ENCODE measurements around the gene ETV6. TPM values are rescaled to one million over a fixed set of nuclear protein-coding genes. Genes with fewer than 3 reads are reported as not detected.

The ETV6 gene
- polyA plus RNA-seq, 3 donors, result 6.8 to 45.1 (median 11.7) TPM

DNA sequence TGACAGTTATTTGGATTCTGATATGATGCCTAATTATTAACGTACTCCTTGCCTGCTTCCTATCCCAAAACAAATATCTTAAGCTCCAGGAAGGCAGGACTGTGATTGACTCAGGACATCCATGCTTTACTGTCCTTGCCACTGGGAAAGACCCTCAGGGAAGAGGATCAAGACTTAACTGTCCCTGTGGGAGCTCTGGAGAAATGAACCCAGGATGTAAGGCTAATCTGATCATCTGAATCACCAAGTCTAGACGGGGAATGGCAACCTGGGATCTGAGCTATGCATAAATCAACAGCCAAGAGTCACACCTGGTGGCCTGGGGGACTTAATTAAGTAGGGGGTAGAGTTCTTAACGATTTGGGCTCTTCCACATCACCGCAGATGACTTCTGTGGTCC, 268.0 kb downstream of the ETV6 start:
- Mint-ChIP-seq H3K27me3 (ENCODE audit: low read depth in 3 of 3) (peaks cover 0 to 4% (median 1%) of the 10 kb centered on the region in 3 donors), H3K4me3 (no peak overlapping the region), H3K27ac (no peak overlapping the region), H3K4me1 (peaks cover 1% of the 10 kb centered on the region), H3K36me3 (no peaks in the 10 kb centered on the region), H3K9me3 (no peaks in the 10 kb centered on the region)
- Histone ChIP-seq H3K27me3 (ENCODE audit: control insufficient read depth in 2 of 2, insufficient read depth in 2 of 2, low read length in 2 of 2) (no peaks in the 10 kb centered on the region), H3K9me3 (replicated peaks in 1 of 2; ENCODE audit: control insufficient read depth in 1 of 2, insufficient read depth in 1 of 2, low read length in 2 of 2) (no peaks in the 10 kb centered on the region), H3K79me2 (ENCODE audit: insufficient read depth, low read length) (no peaks in the 10 kb centered on the region), H3K36me3 (replicated peaks in 1 of 2; ENCODE audit: control insufficient read depth in 1 of 2, insufficient read depth in 2 of 2, low read length in 2 of 2) (no peaks in the 10 kb centered on the region), H2AFZ (ENCODE audit: insufficient read depth, low read depth, low read length, poor library complexity, severe bottlenecking) (no peak overlapping the region), H3K27ac (ENCODE audit: low read depth in 1 of 2, low read length in 2 of 2) (no peak overlapping the region), H3K4me2 (replicated peaks; ENCODE audit: extremely low read depth, low read length, poor library complexity, severe bottlenecking) (no peak overlapping the region), H4K20me1 (ENCODE audit: insufficient read depth, low read length) (no peaks in the 10 kb centered on the region), H3K9ac (ENCODE audit: insufficient read depth, low read length, poor library complexity, severe bottlenecking) (no peak overlapping the region), H3K4me3 (replicated peaks in 1 of 3; ENCODE audit: low read depth in 2 of 3, low read length in 3 of 3) (no peak overlapping the region), H3K4me1 (ENCODE audit: control insufficient read depth in 1 of 2, insufficient read depth in 2 of 2, low read length in 2 of 2) (no peaks in the 10 kb centered on the region)
- WGBS (ENCODE audit: insufficient coverage), result no CpG with 5 or more reads among the region's 4 CpGs
- TF ChIP-seq, protein P1, sequence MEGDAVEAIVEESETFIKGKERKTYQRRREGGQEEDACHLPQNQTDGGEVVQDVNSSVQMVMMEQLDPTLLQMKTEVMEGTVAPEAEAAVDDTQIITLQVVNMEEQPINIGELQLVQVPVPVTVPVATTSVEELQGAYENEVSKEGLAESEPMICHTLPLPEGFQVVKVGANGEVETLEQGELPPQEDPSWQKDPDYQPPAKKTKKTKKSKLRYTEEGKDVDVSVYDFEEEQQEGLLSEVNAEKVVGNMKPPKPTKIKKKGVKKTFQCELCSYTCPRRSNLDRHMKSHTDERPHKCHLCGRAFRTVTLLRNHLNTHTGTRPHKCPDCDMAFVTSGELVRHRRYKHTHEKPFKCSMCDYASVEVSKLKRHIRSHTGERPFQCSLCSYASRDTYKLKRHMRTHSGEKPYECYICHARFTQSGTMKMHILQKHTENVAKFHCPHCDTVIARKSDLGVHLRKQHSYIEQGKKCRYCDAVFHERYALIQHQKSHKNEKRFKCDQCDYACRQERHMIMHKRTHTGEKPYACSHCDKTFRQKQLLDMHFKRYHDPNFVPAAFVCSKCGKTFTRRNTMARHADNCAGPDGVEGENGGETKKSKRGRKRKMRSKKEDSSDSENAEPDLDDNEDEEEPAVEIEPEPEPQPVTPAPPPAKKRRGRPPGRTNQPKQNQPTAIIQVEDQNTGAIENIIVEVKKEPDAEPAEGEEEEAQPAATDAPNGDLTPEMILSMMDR (IDR thresholded peaks at IDR 0.05), result no peak
- intact Hi-C loops (cut with micrococcal nuclease), result no loop called here
- no peak for DNase-seq

DNA sequence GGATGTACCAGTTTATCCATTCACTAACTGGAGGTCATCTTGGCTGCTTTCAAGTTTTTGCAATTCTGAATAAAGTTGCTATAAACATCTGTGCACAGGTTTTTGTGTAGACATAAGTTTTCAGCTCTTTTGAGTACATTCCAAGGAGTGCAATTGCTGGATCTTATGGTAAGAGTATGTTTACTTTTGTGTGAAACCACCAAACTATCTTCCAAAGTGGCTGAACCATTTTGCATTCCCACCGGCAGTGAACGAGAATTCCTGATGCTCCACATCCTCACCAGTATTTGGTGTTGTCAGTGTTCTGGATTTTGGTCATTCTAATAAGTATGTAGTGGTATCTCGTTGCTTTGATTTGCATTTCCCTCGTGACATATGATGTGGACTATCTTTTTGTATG, 270.8 kb downstream of the ETV6 start:
- H3K4me1 Mint-ChIP-seq, result peaks cover 1% of the 10 kb centered on the region
- H2AFZ ChIP-seq (ENCODE audit: insufficient read depth, low read depth, low read length, poor library complexity, severe bottlenecking), result no peak overlapping the region
- no peak for DNase-seq
- WGBS (ENCODE audit: insufficient coverage), result no CpG with 5 or more reads among the region's 4 CpGs
- TF ChIP-seq, protein P1 (IDR thresholded peaks at IDR 0.05), result no peak
- no peaks in the 10 kb centered on the region for H3K4me1 ChIP-seq (ENCODE audit: control insufficient read depth in 1 of 2, insufficient read depth in 2 of 2, low read length in 2 of 2)
- H3K27ac Mint-ChIP-seq, result no peak overlapping the region
- H3K4me3 ChIP-seq (replicated peaks in 1 of 3; ENCODE audit: low read depth in 2 of 3, low read length in 3 of 3), result no peak overlapping the region
- H3K9me3 Mint-ChIP-seq, result peaks cover 0 to 4% (median 0%) of the 10 kb centered on the region in 7 donors
- H3K79me2 ChIP-seq (ENCODE audit: insufficient read depth, low read length), result no peaks in the 10 kb centered on the region
- no peak overlapping the region for H3K9ac ChIP-seq (ENCODE audit: insufficient read depth, low read length, poor library complexity, severe bottlenecking)
- H3K4me3 Mint-ChIP-seq, result no peak overlapping the region
- no peaks in the 10 kb centered on the region for H3K36me3 ChIP-seq (replicated peaks in 1 of 2; ENCODE audit: control insufficient read depth in 1 of 2, insufficient read depth in 2 of 2, low read length in 2 of 2)
- no peak overlapping the region for H3K27ac ChIP-seq (ENCODE audit: low read depth in 1 of 2, low read length in 2 of 2)
- H3K36me3 Mint-ChIP-seq, result no peaks in the 10 kb centered on the region
- peaks cover 1 to 4% (median 1%) of the 10 kb centered on the region in 3 donors for H3K27me3 Mint-ChIP-seq (ENCODE audit: low read depth in 3 of 3)
- H3K4me2 ChIP-seq (replicated peaks; ENCODE audit: extremely low read depth, low read length, poor library complexity, severe bottlenecking), result no peak overlapping the region
- H3K27me3 ChIP-seq (ENCODE audit: control insufficient read depth in 2 of 2, insufficient read depth in 2 of 2, low read length in 2 of 2), result no peaks in the 10 kb centered on the region
- intact Hi-C loops (cut with micrococcal nuclease), result no loop called here
- no peaks in the 10 kb centered on the region for H3K9me3 ChIP-seq (replicated peaks in 1 of 2; ENCODE audit: control insufficient read depth in 1 of 2, insufficient read depth in 1 of 2, low read length in 2 of 2)
- no peaks in the 10 kb centered on the region for H4K20me1 ChIP-seq (ENCODE audit: insufficient read depth, low read length)

All from CD14-positive monocyte (primary cell).